Measurements from ENCODE around the gene PTPRT.

Gene PTPRT

GRCh38 chr20:42080956-42081355, 1108.8 kb downstream of the PTPRT start:
- no peak for TF ChIP-seq CTCF (IDR thresholded peaks at IDR 0.05; ENCODE audit: extremely low read depth, insufficient read depth, missing control alignments)
- DNase-seq (ENCODE audit: low spot score): no peak
- in situ Hi-C loops (cut with MboI; ENCODE audit: low pct_unique_long_range_greater_than_20kb, low sequenced_read_pairs, unreplicated experiment): no loop called here

- in situ Hi-C loops (cut with MboI; ENCODE audit: low pct_unique_long_range_greater_than_20kb, low sequenced_read_pairs, unreplicated experiment): no loop called here
- TF ChIP-seq CTCF (IDR thresholded peaks at IDR 0.05; ENCODE audit: extremely low read depth, insufficient read depth, missing control alignments): no peak
- no peak for DNase-seq (ENCODE audit: low spot score)
Measured at GRCh38 chr20:42074944-42075343, 1114.8 kb downstream of the PTPRT start.

- DNase-seq (ENCODE audit: low spot score): no peak
Measured at GRCh38 chr20:42067596-42067995, 1122.1 kb downstream of the PTPRT start.

GRCh38 chr20:42067174-42067573, 1122.5 kb downstream of the PTPRT start:
- no peak for TF ChIP-seq CTCF (IDR thresholded peaks at IDR 0.05; ENCODE audit: extremely low read depth, insufficient read depth, missing control alignments)
- in situ Hi-C loops (cut with MboI; ENCODE audit: low pct_unique_long_range_greater_than_20kb, low sequenced_read_pairs, unreplicated experiment): no loop called here
- no peak for DNase-seq (ENCODE audit: low spot score)

More at GRCh38 chr20:42067596-42067995, 1122.1 kb downstream of the PTPRT start:
- no peak for TF ChIP-seq CTCF (IDR thresholded peaks at IDR 0.05; ENCODE audit: extremely low read depth, insufficient read depth, missing control alignments)
- in situ Hi-C loops (cut with MboI; ENCODE audit: low pct_unique_long_range_greater_than_20kb, low sequenced_read_pairs, unreplicated experiment): no loop called here

- no peak for DNase-seq (ENCODE audit: low spot score)
- in situ Hi-C loops (cut with MboI; ENCODE audit: low pct_unique_long_range_greater_than_20kb, low sequenced_read_pairs, unreplicated experiment): no loop called here
- no peak for TF ChIP-seq CTCF (IDR thresholded peaks at IDR 0.05; ENCODE audit: extremely low read depth, insufficient read depth, missing control alignments)
Measured at GRCh38 chr20:42063141-42063540, 1126.6 kb downstream of the PTPRT start.

- no peak for DNase-seq (ENCODE audit: low spot score)
- in situ Hi-C loops (cut with MboI; ENCODE audit: low pct_unique_long_range_greater_than_20kb, low sequenced_read_pairs, unreplicated experiment): no loop called here
- no peak for TF ChIP-seq CTCF (IDR thresholded peaks at IDR 0.05; ENCODE audit: extremely low read depth, insufficient read depth, missing control alignments)
Measured at GRCh38 chr20:42053350-42053749, 1136.4 kb downstream of the PTPRT start.

GRCh38 chr20:42051921-42052320, 1137.8 kb downstream of the PTPRT start:
- no peak for TF ChIP-seq CTCF (IDR thresholded peaks at IDR 0.05; ENCODE audit: extremely low read depth, insufficient read depth, missing control alignments)
- no peak for DNase-seq (ENCODE audit: low spot score)
- in situ Hi-C loops (cut with MboI; ENCODE audit: low pct_unique_long_range_greater_than_20kb, low sequenced_read_pairs, unreplicated experiment): no loop called here

All from GM13977 (cell line).